Gastrocnemius medialis (tissue), 4 donors: ENCODE results near the gene NPY2R.

Experiments used
- CTCF ChIP-seq, 5 experiments: fragments of 450-650 bp in 3 of 5; fragments of 200-600 bp in 2 of 5; sonication (generic) in 2 of 5; IDR thresholded peaks in 4 of 5; conservative IDR thresholded peaks in 1 of 5; 1 replicate in 4 of 5; 2 replicates in 1 of 5; pipeline ENCODE4 v1.5.1; 2016 to 2019; ENCODE audit warnings: antibody characterized with exemption in 5 of 5, mild to moderate bottlenecking in 3 of 5, moderate library complexity in 3 of 5
- POLR2A ChIP-seq, 2 donors: fragments of 450-650 bp; IDR thresholded peaks; one replicate each; pipeline ENCODE4 v1.6.1; 2017; ENCODE audit warnings: antibody characterized with exemption in 2 of 2, mild to moderate bottlenecking in 2 of 2, moderate library complexity in 2 of 2

GRCh38 chr4:155265113-155265512 is 56.7 kb downstream of the NPY2R start:
- TF ChIP-seq POLR2A (IDR thresholded peaks at IDR 0.05) (no peak), CTCF (IDR thresholded peaks at IDR 0.05 in 4 of 5, conservative IDR thresholded peaks at IDR 0.05 in 1 of 5) (no peak)
